Measurements from ENCODE around the gene TIAM2. TPM values are rescaled to one million over a fixed set of nuclear protein-coding genes. Genes with fewer than 3 reads are reported as not detected.
A peak's percentile ranks its signal among the peaks of the same experiment; 100 is the strongest.

Gene TIAM2
- total and polyA plus RNA-seq, 10 of the 15 experiments (the other 5 are each of a cell fraction or from before 2014, with no cell fraction given): 1.1 to 10.5 (median 2.3) TPM

GRCh38 chr6:155171109-155171746 lies 176.1 kb downstream of the TIAM2 start (continued):
- TF ChIP-seq FOS (IDR thresholded peaks at IDR 0.05; ENCODE audit: borderline replicate concordance, extremely low read depth, insufficient read length): no peak
- TF ChIP-seq, protein P1, sequence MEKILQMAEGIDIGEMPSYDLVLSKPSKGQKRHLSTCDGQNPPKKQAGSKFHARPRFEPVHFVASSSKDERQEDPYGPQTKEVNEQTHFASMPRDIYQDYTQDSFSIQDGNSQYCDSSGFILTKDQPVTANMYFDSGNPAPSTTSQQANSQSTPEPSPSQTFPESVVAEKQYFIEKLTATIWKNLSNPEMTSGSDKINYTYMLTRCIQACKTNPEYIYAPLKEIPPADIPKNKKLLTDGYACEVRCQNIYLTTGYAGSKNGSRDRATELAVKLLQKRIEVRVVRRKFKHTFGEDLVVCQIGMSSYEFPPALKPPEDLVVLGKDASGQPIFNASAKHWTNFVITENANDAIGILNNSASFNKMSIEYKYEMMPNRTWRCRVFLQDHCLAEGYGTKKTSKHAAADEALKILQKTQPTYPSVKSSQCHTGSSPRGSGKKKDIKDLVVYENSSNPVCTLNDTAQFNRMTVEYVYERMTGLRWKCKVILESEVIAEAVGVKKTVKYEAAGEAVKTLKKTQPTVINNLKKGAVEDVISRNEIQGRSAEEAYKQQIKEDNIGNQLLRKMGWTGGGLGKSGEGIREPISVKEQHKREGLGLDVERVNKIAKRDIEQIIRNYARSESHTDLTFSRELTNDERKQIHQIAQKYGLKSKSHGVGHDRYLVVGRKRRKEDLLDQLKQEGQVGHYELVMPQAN (conservative IDR thresholded peaks at IDR 0.05): no peak
- TF ChIP-seq BCLAF1 (IDR thresholded peaks at IDR 0.05): no peak
- TF ChIP-seq RFX5 (IDR thresholded peaks at IDR 0.05; ENCODE audit: low read depth, low read length): no peak
- TF ChIP-seq MXI1 (IDR thresholded peaks at IDR 0.05; ENCODE audit: low read depth, low read length): no peak; the same call in 1 of the 2 replicates
- TF ChIP-seq TCF7 (IDR thresholded peaks at IDR 0.05; ENCODE audit: borderline replicate concordance): peak; percentile 95
- peak; percentile 38 for TF ChIP-seq CBFB (IDR thresholded peaks at IDR 0.05; ENCODE audit: low read depth)
- no peak for TF ChIP-seq FOXK2 (IDR thresholded peaks at IDR 0.05)
- TF ChIP-seq ZSCAN29 (IDR thresholded peaks at IDR 0.05): no peak
- no peak for TF ChIP-seq KAT2A (conservative IDR thresholded peaks at IDR 0.05; ENCODE audit: control insufficient read depth, low read depth, low read length)
- TF ChIP-seq PML (IDR thresholded peaks at IDR 0.05; ENCODE audit: low read length): peak; percentile 79; the same call in 1 of the 2 replicates
- peak; percentile 80; the same call in 1 of the 2 replicates for TF ChIP-seq JUND (IDR thresholded peaks at IDR 0.05; ENCODE audit: low read depth, low read length)
- peak; percentile 82 for TF ChIP-seq SMAD1 (IDR thresholded peaks at IDR 0.05; ENCODE audit: low read depth, partially characterized antibody)
- TF ChIP-seq IKZF2 (IDR thresholded peaks at IDR 0.05): peak; percentile 95
- no peak for TF ChIP-seq NRF1 (conservative IDR thresholded peaks at IDR 0.05; ENCODE audit: low read depth, low read length)
- 0 out of 2 replicates have a peak, but pooled peaks have one; percentile 42 for TF ChIP-seq MYB (IDR thresholded peaks at IDR 0.05; ENCODE audit: borderline replicate concordance, low read depth, low read length)
- peak; percentile 42 to 44; a peak in 2 of 4 replicates for TF ChIP-seq BHLHE40 (IDR thresholded peaks at IDR 0.05; ENCODE audit: borderline replicate concordance in 1 of 2, low read depth in 2 of 2, low read length in 1 of 2)
- 0 out of 2 replicates have a peak, but pooled peaks have one; percentile 16 for TF ChIP-seq ZNF687 (IDR thresholded peaks at IDR 0.05)

All from GM12878 (cell line).